ENCODE measurements around the gene TBC1D7.

The TBC1D7 gene

GRCh38 chr6:13294499-13295069, 33.8 kb downstream of the TBC1D7 start:
- Histone ChIP-seq H3K27me3 (ENCODE audit: low read length) (no peaks in the 10 kb centered on the region), H3K27ac (ENCODE audit: low read depth, low read length) (no peak overlapping the region), H3K4me2 (ENCODE audit: low read depth, low read length, poor library complexity, severe bottlenecking) (no peak overlapping the region), H3K9ac (ENCODE audit: low read length) (no peak overlapping the region), H4K20me1 (ENCODE audit: low read depth, low read length) (no peaks in the 10 kb centered on the region), H3K4me3 (ENCODE audit: insufficient read depth, low read length, poor library complexity, severe bottlenecking) (no peak overlapping the region), H3K9me3 (ENCODE audit: insufficient read depth, low read length) (no peaks in the 10 kb centered on the region), H3K79me2 (ENCODE audit: insufficient read depth, low read length) (no peaks in the 10 kb centered on the region), H3K36me3 (ENCODE audit: low read length) (no peaks in the 10 kb centered on the region), H3K9me2 (replicated peaks; ENCODE audit: insufficient read depth, low read length) (no peaks in the 10 kb centered on the region), H3F3A (ENCODE audit: insufficient read depth) (peaks cover 14% of the 10 kb centered on the region), H2AFZ (ENCODE audit: low read depth, low read length, severe bottlenecking) (no peak overlapping the region)
- TF ChIP-seq EZH2phosphoT487 (conservative IDR thresholded peaks at IDR 0.05; ENCODE audit: low read length) (no peak), CTCF (IDR thresholded peaks at IDR 0.05; ENCODE audit: insufficient read depth, low read length, poor library complexity, severe bottlenecking) (no peak)

GRCh38 chr6:13292774-13293173, 35.6 kb downstream of the TBC1D7 start:
- Histone ChIP-seq H3F3A (ENCODE audit: insufficient read depth) (no peaks in the 10 kb centered on the region), H4K20me1 (ENCODE audit: low read depth, low read length) (no peaks in the 10 kb centered on the region), H3K9me3 (ENCODE audit: insufficient read depth, low read length) (no peaks in the 10 kb centered on the region), H3K27me3 (ENCODE audit: low read length) (no peaks in the 10 kb centered on the region), H3K27ac (ENCODE audit: low read depth, low read length) (no peak overlapping the region), H3K4me2 (ENCODE audit: low read depth, low read length, poor library complexity, severe bottlenecking) (no peak overlapping the region), H3K4me3 (ENCODE audit: insufficient read depth, low read length, poor library complexity, severe bottlenecking) (no peak overlapping the region), H3K36me3 (ENCODE audit: low read length) (no peaks in the 10 kb centered on the region), H3K9ac (ENCODE audit: low read length) (no peak overlapping the region), H2AFZ (ENCODE audit: low read depth, low read length, severe bottlenecking) (no peak overlapping the region), H3K9me2 (replicated peaks; ENCODE audit: insufficient read depth, low read length) (no peaks in the 10 kb centered on the region), H3K79me2 (ENCODE audit: insufficient read depth, low read length) (no peaks in the 10 kb centered on the region)
- TF ChIP-seq EZH2phosphoT487 (conservative IDR thresholded peaks at IDR 0.05; ENCODE audit: low read length) (no peak), CTCF (IDR thresholded peaks at IDR 0.05; ENCODE audit: insufficient read depth, low read length, poor library complexity, severe bottlenecking) (no peak)

GRCh38 chr6:13290335-13290734, 38.0 kb downstream of the TBC1D7 start:
- Histone ChIP-seq H3F3A (ENCODE audit: insufficient read depth) (no peaks in the 10 kb centered on the region), H4K20me1 (ENCODE audit: low read depth, low read length) (no peaks in the 10 kb centered on the region), H3K9me2 (replicated peaks; ENCODE audit: insufficient read depth, low read length) (no peaks in the 10 kb centered on the region), H3K9me3 (ENCODE audit: insufficient read depth, low read length) (no peaks in the 10 kb centered on the region), H3K27ac (ENCODE audit: low read depth, low read length) (no peak overlapping the region), H3K79me2 (ENCODE audit: insufficient read depth, low read length) (no peaks in the 10 kb centered on the region), H3K36me3 (ENCODE audit: low read length) (peaks cover 11% of the 10 kb centered on the region; the same call in 1 of the 2 replicates), H2AFZ (ENCODE audit: low read depth, low read length, severe bottlenecking) (no peak overlapping the region), H3K4me3 (ENCODE audit: insufficient read depth, low read length, poor library complexity, severe bottlenecking) (no peak overlapping the region), H3K27me3 (ENCODE audit: low read length) (no peaks in the 10 kb centered on the region), H3K4me2 (ENCODE audit: low read depth, low read length, poor library complexity, severe bottlenecking) (no peak overlapping the region), H3K9ac (ENCODE audit: low read length) (no peak overlapping the region)
- no peak for TF ChIP-seq CTCF (IDR thresholded peaks at IDR 0.05; ENCODE audit: insufficient read depth, low read length, poor library complexity, severe bottlenecking)
- TF ChIP-seq EZH2phosphoT487 (conservative IDR thresholded peaks at IDR 0.05; ENCODE audit: low read length) = no peak

Data from SU-DHL-6 (cell line).